GM12878 (cell line): ENCODE measurements around the gene KCNB1. TPM values are rescaled to one million over a fixed set of nuclear protein-coding genes. Genes with fewer than 3 reads are reported as not detected.

Experiments
- ATAC-seq: fragments of 200-7000 bp; cut with Tn5 transposase; 3 replicates; pipeline ENCODE4 v1.9.1; 2020; ENCODE audit warnings: mild to moderate bottlenecking, moderate library complexity
- BruUV-seq: library from RNA; stranded (reverse); fragments of 400-500 nt; replicated peaks from 2 replicates; lab custom pipeline; 2021; lab: Mats Ljungman, UMichigan
- CTCF ChIA-PET: fragments of 300-600 bp; sonication (Branson Sonifier 250); formaldehyde crosslinking; extraction: SDS; loops from one replicate; lab custom pipeline; 2021; ENCODE audit warnings: inconsistent platforms; lab: Yijun Ruan, JAX
- POLR2A ChIA-PET: fragments of 350-600 bp; formaldehyde crosslinking; extraction: SDS; loops from one replicate; lab custom pipeline; 2021; ENCODE audit warnings: inconsistent platforms; lab: Charles Lee
- RAD21 ChIA-PET: fragments of 300-600 bp; sonication (Branson Sonifier 250); formaldehyde crosslinking; loops from one replicate; lab custom pipeline; 2023; ENCODE audit warnings: antibody characterized with exemption; ENCODE audit not compliant: unreplicated experiment; lab: Charles Lee
- SMC1A ChIA-PET: fragments of 300-600 bp; sonication (Branson Sonifier 250); formaldehyde crosslinking; loops from one replicate; lab custom pipeline; 2023; ENCODE audit not compliant: unreplicated experiment, uncharacterized antibody; lab: Charles Lee
- DNase-seq: peaks from one replicate; pipeline ENCODE4 v3.0.0-alpha.2; 2011; ENCODE audit warnings: low read depth, low spot score
- FAIRE-seq: peaks from 3 replicates; lab custom pipeline; 2011; peaks lifted over from hg19 to GRCh38; lab: Jason Lieb, UNC
- H2AFZ ChIP-seq: 2 replicates; pipeline ENCODE4 v1.6.0; 2011; ENCODE audit warnings: low read depth, low read length, control low read depth; ENCODE audit not compliant: control insufficient read depth
- H3K27ac ChIP-seq: 2 replicates; pipeline ENCODE4 v1.5.1; 2011; ENCODE audit warnings: control low read depth; ENCODE audit not compliant: control insufficient read depth, insufficient read depth
- H3K27me3 ChIP-seq, 2 experiments: replicated peaks in 1 of 2; 2 replicates each; pipeline versions ENCODE4 v1.6.0 to v1.6.1; 2011; ENCODE audit warnings: low read length in 1 of 2; ENCODE audit not compliant: control insufficient read depth in 2 of 2, insufficient read depth in 2 of 2
- H3K36me3 ChIP-seq, 2 experiments: 2 replicates each; pipeline ENCODE4 v1.5.1; 2011; ENCODE audit warnings: low read length in 1 of 2; ENCODE audit not compliant: control insufficient read depth in 2 of 2, insufficient read depth in 2 of 2
- H3K4me1 ChIP-seq: 2 replicates; pipeline ENCODE4 v1.6.1; 2011; ENCODE audit warnings: mild to moderate bottlenecking, low read length, moderate library complexity, mixed read lengths; ENCODE audit not compliant: control insufficient read depth, insufficient read depth
- H3K4me2 ChIP-seq: 2 replicates; pipeline ENCODE4 v1.6.0; 2011; ENCODE audit warnings: control low read depth; ENCODE audit not compliant: control insufficient read depth, insufficient read depth
- H3K4me3 ChIP-seq: fragments of 200-600 bp; sonication (generic); 2 replicates; pipeline ENCODE4 v1.5.1; 2016
- H3K79me2 ChIP-seq: 2 replicates; pipeline ENCODE4 v1.6.0; 2011; ENCODE audit warnings: low read length; ENCODE audit not compliant: control insufficient read depth, insufficient read depth
- H3K9ac ChIP-seq: 2 replicates; pipeline ENCODE4 v1.8.0; 2011; ENCODE audit warnings: low read length, control low read depth, mixed read lengths; ENCODE audit not compliant: control insufficient read depth, insufficient read depth
- H3K9me3 ChIP-seq: replicated peaks from 3 replicates; pipeline ENCODE4 v1.5.1; 2011; ENCODE audit warnings: mild to moderate bottlenecking, low read length; ENCODE audit not compliant: control insufficient read depth, insufficient read depth
- H4K20me1 ChIP-seq: 2 replicates; pipeline ENCODE4 v1.6.0; 2011; ENCODE audit not compliant: control insufficient read depth, insufficient read depth
- CHD1 ChIP-seq: IDR thresholded peaks from 2 replicates; pipeline ENCODE4 v1.6.1; 2012; ENCODE audit warnings: low read depth, low read length, improper control_type of control experiment
- E2F8 ChIP-seq: fragments of 450-650 bp; IDR thresholded peaks from 2 replicates; pipeline ENCODE4 v1.6.1; 2018; ENCODE audit warnings: mild to moderate bottlenecking, low read depth, moderate library complexity; ENCODE audit not compliant: partially characterized antibody
- FOXM1 ChIP-seq: IDR thresholded peaks from 2 replicates; pipeline ENCODE4 v1.6.1; 2012; ENCODE audit warnings: low read depth, mild to moderate bottlenecking, inconsistent platforms, low read length, moderate library complexity
- GABPA ChIP-seq: IDR thresholded peaks from 2 replicates; pipeline ENCODE4 v1.6.1; 2014; ENCODE audit warnings: antibody characterized with exemption, low read depth, mild to moderate bottlenecking, inconsistent platforms
- HSF1 ChIP-seq: fragments of 150-350 bp; IDR thresholded peaks from 2 replicates; pipeline ENCODE4 v1.6.1; 2014; ENCODE audit warnings: mild to moderate bottlenecking, low read depth, low read length
- NFXL1 ChIP-seq: fragments of 450-650 bp; IDR thresholded peaks from 2 replicates; pipeline ENCODE4 v1.6.1; 2017; ENCODE audit warnings: antibody characterized with exemption, mild to moderate bottlenecking, borderline replicate concordance
- PKNOX1 ChIP-seq: fragments of 450-650 bp; IDR thresholded peaks from 2 replicates; pipeline ENCODE4 v1.6.1; 2016; ENCODE audit warnings: mild to moderate bottlenecking
- RCOR1 ChIP-seq: conservative IDR thresholded peaks from 2 replicates; pipeline ENCODE4 v1.6.1; 2012; ENCODE audit warnings: low read depth, low read length, improper control_type of control experiment
- SIN3A ChIP-seq: IDR thresholded peaks from 2 replicates; pipeline ENCODE4 v1.6.1; 2012; ENCODE audit warnings: low read depth, low read length, improper control_type of control experiment
- SMAD5 ChIP-seq: IDR thresholded peaks from 2 replicates; pipeline ENCODE4 v1.6.1; 2016; ENCODE audit warnings: antibody characterized with exemption, low read depth
- TAF1 ChIP-seq: IDR thresholded peaks from 2 replicates; pipeline ENCODE4 v1.6.1; 2011; ENCODE audit warnings: mild to moderate bottlenecking, low read depth, low read length, borderline replicate concordance
- TBL1XR1 ChIP-seq: IDR thresholded peaks from 2 replicates; pipeline ENCODE4 v1.6.1; 2012; ENCODE audit warnings: low read depth, low read length, improper control_type of control experiment
- WGBS: methylation state at CpG from one replicate; pipeline ENCODE4 v1.1.6; 2016; ENCODE audit warnings: low lambda C conversion rate; ENCODE audit not compliant: insufficient replicate concordance, insufficient coverage; ENCODE audit errors: missing lambda C conversion rate; 5-methylcytosine and 5-hydroxymethylcytosine counted together
- in situ Hi-C: fragments of 300-500 bp; cut with MboI; formaldehyde crosslinking; loops from 9 replicates; pipeline ENCODE4 v1.14.3; 2018; ENCODE audit warnings: mixed read lengths
- intact Hi-C: fragments of 100-400 bp; cut with micrococcal nuclease; formaldehyde crosslinking; loops from one replicate; pipeline ENCODE4 v1.14.2; 2022; ENCODE audit not compliant: unreplicated experiment
- polyA plus RNA-seq, 11 experiments: library from polyadenylated mRNA; depleted of rRNA in 4 of 11; unstranded in 6 of 11; stranded (reverse) in 5 of 11; fragments of >200 nt; fragmentation: Nextera tagmentation in 4 of 11; fragmentation: Illumina TruSeq in 1 of 11; extraction: Ambion mirVana in 4 of 11; extraction: Trizol in 1 of 11; gene quantifications; 1 replicate in 1 of 11; 2 replicates in 10 of 11; pipeline versions ENCODE4 v1.2.1 to v1.2.3, GENCODE V29; 2011 to 2016; ENCODE audit warnings: inconsistent platforms in 2 of 11, missing spikeins in 2 of 11, low read depth in 1 of 11
- total RNA-seq, 4 experiments: library from RNA; depleted of rRNA in 3 of 4; stranded (reverse); fragments of >200 nt in 3 of 4; fragmentation: Illumina TruSeq in 1 of 4; extraction: Trizol in 1 of 4; gene quantifications; 2 replicates each; pipeline versions ENCODE4 v1.2.1 to v1.2.3, GENCODE V29; 2013 to 2021

Gene KCNB1
- total and polyA plus RNA-seq, 10 of the 15 experiments (the other 5 are each of a cell fraction or from before 2014, with no cell fraction given): 0.02 to 0.08 (median 0.03) TPM; not detected in 7

- no peak for TF ChIP-seq E2F8
These were observed 86.2 kb downstream of the KCNB1 start (continued) for GRCh38 chr20:49396230-49396629.

- no peaks in the 10 kb centered on the region for H4K20me1 ChIP-seq
- no peak overlapping the region for H3K4me2 ChIP-seq
- ChIA-PET SMC1A (no interaction called here), POLR2A (no interaction called here), RAD21 (no interaction called here), CTCF (interaction anchor here (2.1 to 2.9 kb wide), 2 partner anchors 10 kb away, joined by 4 to 9 read pairs; no protein-coding TSS in a partner anchor)
- H3K79me2 ChIP-seq: no peaks in the 10 kb centered on the region
- intact Hi-C loops: no loop called here
- ATAC-seq (no peak), FAIRE-seq (no peak), DNase-seq (no peak)
- WGBS: 45% methylated on average over 11 of the region's 11 CpGs
- H3K27ac ChIP-seq: no peak overlapping the region
- peaks cover 4 to 9% of the 10 kb centered on the region in 2 experiments; a peak in 3 of 4 replicates for H3K27me3 ChIP-seq
- H3K4me3 ChIP-seq: no peak overlapping the region
- in situ Hi-C loops: no loop called here
- H3K9ac ChIP-seq: no peak overlapping the region
- H2AFZ ChIP-seq: no peak overlapping the region
- BruUV-seq: no TSS peak
- H3K36me3 ChIP-seq: no peaks in the 10 kb centered on the region; a peak in 1 of 4 replicates
- no peak for TF ChIP-seq RCOR1
- no peak for TF ChIP-seq CHD1
- no peak for TF ChIP-seq GABPA
- TF ChIP-seq SMAD5: no peak
- no peak for TF ChIP-seq SIN3A
- no peak for TF ChIP-seq FOXM1
- TF ChIP-seq HSF1: no peak
- no peak for TF ChIP-seq PKNOX1
- TF ChIP-seq TAF1: no peak
- TF ChIP-seq NFXL1: no peak
- TF ChIP-seq TBL1XR1: no peak
- no peaks in the 10 kb centered on the region for H3K9me3 ChIP-seq
- H3K4me1 ChIP-seq: no peaks in the 10 kb centered on the region
These were observed 86.8 kb downstream of the KCNB1 start for GRCh38 chr20:49395659-49396058.
